Kidney capillary endothelial cell (primary cell): ENCODE measurements around the gene PCDHGB3.
"Not testable (repeated sequence)": the region's sequence is repeated elsewhere in the genome, so short reads cannot be mapped to it uniquely, and the experiment has no call there.

Experiments
- DNase-seq: peaks from one replicate; pipeline ENCODE4 v3.0.0-alpha.2; 2018; ENCODE audit warnings: low spot score

The PCDHGB3 gene

DNA sequence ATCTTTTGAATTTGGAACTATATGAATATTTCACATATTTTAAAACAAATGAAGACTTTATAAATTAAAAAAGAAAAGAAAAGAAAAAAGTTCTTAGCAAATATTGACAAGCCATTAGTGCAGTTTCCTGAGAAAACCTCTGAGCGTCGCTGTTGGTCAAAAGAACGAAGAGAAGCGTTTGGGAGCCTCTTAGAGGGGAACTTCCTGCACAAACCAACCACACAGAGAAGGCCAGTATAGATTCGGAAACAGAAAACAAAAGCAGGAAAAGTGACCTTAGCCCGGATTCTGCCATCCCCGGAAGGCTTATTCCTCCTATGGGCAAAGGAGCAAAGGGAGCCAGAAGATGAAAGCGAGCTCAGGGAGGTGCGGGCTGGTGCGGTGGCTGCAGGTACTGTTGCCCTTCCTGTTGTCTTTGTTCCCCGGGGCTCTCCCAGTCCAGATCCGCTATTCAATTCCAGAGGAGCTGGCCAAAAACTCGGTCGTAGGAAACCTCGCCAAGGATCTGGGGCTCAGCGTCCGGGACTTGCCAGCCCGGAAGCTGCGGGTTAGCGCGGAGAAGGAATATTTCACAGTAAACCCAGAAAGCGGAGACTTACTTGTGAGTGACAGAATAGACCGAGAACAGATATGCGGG, 10.1 kb upstream of the PCDHGB3 start, which contains the start of gene PCDHGB2:
TSS of gene PCDHGB2 (plus strand) at position 205 of the 637 bp plus-strand sequence. CDS start at position 347, 142 bp downstream.
- DNase-seq = no peak

DNA sequence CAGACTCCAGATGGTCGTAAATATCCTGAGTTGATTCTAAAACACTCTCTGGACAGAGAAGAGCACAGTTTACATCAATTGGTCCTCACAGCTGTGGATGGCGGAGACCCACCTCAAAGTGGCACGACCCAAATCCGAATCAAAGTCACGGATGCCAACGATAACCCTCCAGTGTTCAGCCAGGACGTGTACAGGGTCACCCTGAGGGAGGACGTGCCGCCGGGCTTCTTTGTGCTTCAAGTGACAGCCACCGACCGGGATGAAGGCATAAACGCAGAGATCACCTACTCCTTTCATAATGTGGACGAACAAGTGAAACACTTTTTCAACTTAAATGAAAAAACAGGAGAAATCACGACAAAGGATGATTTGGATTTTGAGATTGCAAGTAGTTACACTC, 9.4 kb upstream of the PCDHGB3 start:
- no peak for DNase-seq

DNA sequence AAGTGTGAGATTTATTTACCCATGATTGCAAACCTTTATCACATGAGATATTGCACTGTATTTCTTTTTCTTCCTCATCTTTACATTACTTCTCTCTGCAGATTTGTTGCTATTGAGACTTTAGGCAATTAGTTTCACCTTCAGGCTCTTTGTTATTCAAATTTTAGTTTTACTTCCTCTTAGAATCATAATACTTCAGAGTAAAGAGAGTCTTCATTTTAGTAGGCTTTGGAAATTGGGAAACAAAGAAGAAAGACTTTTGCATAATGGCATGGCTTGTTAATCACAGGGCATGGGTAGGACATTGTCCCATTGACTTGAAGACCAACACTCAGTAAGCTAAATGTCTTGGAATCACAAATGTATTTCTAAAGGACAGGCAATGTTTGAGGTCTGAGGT, 7.3 kb upstream of the PCDHGB3 start:
- DNase-seq = no peak

DNA sequence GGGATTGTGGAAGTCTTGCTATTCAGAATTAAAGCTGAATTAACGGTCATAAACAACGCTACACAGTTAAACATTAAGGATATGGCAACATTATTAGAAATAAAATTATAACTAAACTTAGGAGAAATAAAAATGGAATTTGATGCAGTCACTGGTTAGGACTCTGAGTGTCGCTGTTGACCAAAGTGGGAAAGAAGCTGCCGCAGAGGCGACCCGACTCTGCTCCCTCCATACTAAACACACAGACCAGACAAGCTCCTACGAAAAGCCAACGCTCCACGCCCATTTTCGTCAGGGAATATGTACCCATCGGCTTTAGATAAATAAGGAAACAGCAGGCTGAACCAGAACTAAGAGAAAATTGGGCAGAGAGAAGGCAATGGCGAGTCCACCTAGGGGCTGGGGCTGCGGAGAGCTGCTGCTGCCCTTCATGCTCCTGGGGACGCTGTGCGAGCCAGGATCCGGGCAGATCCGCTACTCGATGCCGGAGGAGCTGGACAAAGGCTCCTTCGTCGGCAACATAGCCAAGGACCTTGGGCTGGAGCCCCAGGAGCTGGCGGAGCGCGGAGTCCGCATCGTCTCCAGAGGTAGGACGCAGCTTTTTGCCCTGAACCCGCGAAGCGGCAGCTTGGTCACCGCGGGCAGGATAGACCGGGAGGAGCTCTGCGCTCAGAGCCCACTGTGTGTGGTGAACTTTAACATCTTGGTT, 5.9 kb upstream of the PCDHGB3 start, which contains the start of gene PCDHGA5:
TSS of gene PCDHGA5 (plus strand) at position 211 of the 709 bp plus-strand sequence. CDS start at position 380, 169 bp downstream.
- DNase-seq = no peak

DNA sequence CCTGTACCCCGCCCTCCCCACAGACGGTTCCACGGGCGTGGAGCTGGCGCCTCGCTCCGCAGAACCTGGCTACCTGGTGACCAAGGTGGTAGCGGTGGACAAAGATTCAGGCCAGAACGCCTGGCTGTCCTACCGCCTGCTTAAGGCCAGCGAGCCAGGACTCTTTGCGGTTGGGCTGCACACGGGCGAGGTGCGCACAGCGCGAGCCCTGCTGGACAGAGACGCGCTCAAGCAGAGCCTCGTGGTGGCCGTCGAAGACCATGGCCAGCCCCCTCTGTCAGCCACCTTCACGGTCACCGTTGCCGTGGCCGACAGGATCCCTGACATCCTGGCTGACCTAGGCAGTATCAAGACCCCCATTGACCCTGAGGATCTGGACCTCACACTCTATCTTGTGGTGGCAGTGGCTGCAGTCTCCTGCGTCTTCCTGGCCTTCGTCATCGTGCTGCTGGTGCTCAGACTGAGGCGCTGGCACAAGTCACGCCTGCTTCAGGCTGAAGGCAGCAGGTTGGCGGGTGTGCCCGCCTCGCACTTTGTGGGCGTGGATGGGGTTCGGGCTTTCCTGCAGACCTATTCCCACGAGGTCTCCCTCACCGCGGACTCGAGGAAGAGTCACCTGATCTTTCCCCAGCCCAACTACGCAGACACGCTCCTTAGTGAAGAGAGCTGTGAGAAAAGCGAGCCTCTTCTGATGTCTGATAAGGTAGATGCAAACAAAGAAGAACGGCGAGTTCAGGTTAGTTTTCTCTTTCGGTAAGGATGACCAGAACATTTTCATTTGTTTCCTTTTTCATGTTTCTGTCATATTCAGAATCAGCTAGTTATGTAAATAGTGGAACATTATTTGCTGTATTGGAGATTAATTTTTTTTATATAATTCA, 3.8 kb upstream of the PCDHGB3 start:
- DNase-seq = no peak

DNA sequence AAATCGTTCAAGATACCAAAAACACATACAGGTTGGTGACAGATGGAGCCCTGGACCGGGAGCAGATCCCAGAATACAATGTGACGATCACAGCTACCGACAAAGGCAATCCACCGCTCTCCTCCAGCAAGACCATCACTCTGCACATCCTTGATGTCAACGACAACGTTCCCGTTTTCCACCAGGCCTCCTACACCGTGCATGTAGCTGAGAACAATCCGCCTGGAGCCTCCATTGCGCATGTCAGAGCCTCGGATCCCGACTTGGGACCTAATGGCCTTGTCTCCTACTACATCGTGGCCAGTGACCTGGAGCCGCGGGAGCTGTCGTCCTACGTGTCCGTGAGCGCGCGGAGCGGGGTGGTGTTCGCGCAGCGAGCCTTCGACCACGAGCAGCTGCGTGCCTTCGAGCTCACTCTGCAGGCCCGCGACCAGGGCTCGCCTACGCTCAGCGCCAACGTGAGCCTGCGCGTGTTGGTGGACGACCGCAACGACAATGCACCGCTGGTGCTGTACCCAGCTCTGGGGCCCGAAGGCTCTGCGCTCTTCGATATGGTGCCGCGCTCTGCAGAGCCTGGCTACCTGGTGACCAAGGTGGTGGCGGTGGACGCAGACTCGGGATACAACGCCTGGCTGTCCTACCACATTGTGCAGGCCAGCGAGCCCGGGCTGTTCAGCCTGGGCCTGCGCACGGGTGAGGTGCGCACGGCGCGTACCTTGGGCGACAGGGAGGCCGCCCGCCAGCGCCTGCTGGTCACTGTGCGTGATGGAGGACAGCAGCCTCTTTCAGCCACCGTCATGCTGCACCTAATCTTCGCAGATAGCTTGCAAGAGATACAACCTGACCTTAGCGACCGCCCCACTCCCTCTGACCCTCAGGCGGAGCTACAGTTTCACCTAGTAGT, 1.8 kb downstream of the PCDHGB3 start:
- no peak for DNase-seq

DNA sequence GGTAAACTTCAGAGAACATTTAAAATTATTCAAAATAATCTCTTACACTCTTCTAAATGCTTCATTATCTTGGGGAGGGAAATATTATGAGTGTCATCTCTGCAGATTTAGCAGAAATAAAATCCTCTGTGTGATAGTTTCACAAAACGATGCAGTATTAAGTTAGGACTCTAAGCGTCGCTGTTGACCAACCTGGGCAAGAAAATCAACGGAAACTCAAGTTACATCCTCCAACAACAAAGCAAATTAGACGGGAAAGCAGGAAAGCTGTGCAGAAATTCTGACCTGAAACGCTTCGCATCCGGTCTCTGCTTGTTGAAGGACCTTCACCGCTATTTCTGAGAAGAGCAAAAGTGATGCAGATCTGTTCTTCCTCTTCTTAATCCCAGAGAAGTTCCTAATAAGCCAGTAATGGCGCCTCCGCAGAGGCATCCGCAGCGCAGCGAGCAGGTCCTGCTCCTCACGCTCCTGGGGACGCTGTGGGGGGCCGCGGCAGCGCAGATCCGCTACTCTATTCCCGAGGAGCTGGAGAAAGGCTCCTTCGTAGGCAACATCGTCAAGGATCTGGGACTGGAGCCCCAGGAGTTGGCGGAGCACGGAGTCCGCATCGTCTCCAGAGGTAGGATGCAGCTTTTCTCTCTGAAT, 3.8 kb downstream of the PCDHGB3 start, which contains the start of gene PCDHGA6:
TSS of gene PCDHGA6 (plus strand) at position 219 of the 645 bp plus-strand sequence. CDS start at position 412, 193 bp downstream.
- no peak for DNase-seq

DNA sequence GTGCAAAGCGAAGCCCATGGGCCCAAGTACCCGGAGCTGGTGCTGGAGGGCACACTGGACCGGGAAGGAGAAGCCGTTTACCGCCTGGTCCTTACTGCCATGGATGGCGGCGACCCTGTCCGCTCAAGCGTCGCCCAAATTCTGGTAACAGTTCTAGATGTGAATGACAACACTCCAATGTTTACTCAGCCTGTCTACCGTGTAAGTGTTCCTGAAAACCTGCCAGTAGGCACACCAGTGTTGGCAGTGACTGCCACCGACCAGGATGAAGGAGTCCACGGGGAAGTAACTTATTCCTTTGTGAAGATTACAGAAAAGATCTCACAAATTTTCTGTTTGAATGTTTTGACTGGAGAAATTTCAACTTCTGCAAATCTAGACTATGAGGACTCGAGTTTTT, 4.6 kb downstream of the PCDHGB3 start:
- DNase-seq = no peak

DNA sequence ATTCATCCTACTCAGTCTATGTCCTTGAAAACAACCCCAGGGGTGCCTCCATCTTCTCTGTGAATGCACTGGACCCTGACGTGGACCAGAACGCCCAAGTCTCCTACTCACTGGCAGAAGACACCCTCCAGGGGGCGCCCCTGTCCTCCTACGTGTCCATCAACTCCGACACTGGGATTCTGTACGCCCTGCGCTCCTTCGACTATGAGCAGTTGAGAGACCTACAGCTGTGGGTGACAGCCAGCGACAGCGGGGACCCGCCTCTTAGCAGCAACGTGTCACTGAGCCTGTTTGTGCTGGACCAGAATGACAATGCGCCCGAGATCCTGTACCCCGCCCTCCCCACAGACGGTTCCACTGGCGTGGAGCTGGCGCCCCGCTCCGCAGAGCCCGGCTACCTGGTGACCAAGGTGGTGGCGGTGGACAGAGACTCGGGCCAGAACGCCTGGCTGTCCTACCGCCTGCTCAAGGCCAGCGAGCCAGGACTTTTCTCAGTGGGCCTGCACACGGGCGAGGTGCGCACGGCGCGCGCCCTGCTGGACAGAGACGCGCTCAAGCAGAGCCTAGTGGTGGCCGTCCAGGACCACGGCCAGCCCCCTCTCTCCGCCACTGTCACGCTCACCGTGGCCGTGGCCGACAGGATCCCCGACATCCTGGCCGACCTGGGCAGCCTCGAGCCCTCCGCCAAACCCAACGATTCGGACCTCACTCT, 5.6 kb downstream of the PCDHGB3 start:
- not testable (repeated sequence) for DNase-seq

DNA sequence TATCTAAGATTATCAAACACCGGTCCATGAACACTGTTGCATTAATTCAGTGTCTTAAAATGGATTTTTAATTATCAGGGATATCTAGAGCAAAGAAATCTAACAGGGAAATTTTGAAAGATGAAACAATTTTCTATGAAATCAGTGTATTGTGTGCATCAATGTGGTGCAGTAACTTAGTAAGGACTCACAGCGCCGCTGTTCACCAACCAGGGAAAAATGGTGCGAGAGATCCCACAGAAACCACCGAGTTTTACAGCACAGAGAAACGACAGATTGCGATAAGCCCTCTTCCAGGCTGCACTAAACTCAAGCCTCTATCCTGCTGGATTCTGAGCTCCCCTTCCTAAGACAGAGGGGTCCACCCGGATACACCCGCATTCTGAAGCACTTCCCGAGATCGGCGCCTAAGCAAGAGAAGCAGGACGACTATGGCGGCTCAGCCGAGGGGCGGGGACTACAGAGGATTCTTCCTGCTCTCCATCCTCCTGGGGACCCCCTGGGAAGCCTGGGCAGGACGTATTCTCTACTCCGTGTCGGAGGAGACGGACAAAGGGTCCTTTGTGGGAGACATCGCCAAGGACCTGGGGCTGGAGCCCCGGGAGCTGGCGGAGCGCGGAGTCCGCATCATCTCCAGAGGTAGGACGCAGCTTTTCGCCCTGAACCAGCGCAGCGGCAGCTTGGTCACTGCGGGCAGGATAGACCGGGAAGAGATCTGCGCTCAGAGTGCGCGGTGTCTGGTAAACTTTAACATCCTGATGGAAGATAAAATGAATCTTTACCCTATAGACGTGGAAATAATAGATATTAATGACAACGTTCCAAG, 12.6 kb downstream of the PCDHGB3 start, which contains the start of gene PCDHGA7:
TSS of gene PCDHGA7 (plus strand) at position 274 of the 826 bp plus-strand sequence. CDS start at position 432, 158 bp downstream.
- no peak for DNase-seq

DNA sequence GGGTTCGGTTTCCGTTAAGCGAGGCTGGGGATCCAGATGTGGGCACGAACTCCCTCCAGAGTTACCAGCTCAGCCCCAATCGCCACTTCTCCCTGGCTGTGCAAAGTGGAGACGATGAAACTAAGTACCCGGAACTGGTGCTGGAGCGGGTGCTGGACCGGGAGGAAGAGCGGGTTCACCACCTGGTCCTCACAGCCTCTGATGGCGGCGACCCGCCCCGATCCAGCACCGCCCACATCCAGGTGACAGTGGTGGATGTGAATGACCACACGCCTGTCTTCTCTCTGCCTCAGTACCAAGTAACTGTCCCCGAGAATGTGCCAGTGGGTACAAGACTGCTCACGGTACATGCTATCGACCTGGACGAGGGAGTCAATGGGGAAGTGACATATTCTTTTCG, 13.3 kb downstream of the PCDHGB3 start:
- DNase-seq = no peak

DNA sequence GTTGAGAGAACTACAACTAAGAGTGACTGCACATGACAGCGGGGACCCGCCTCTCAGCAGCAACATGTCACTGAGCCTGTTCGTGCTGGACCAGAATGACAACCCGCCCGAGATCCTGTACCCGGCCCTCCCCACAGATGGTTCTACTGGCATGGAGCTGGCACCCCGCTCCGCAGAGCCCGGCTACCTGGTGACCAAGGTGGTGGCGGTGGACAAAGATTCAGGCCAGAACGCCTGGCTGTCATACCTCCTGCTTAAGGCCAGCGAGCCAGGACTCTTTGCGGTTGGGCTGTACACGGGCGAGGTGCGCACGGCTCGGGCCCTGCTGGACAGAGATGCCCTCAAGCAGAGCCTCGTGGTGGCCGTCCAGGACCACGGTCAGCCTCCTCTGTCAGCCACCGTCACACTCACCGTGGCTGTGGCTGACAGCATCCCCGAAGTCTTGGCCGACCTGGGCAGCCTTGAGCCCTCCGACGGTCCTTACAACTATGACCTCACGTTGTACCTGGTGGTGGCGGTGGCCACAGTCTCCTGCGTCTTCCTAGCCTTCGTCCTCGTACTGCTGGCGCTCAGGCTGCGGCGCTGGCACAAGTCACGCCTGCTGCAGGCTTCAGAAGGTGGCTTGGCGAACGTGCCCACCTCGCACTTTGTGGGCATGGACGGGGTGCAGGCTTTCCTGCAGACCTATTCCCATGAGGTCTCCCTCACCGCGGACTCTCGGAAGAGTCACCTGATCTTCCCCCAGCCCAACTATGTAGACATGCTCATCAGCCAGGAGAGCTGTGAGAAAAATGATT, 14.6 kb downstream of the PCDHGB3 start:
- DNase-seq = no peak

DNA sequence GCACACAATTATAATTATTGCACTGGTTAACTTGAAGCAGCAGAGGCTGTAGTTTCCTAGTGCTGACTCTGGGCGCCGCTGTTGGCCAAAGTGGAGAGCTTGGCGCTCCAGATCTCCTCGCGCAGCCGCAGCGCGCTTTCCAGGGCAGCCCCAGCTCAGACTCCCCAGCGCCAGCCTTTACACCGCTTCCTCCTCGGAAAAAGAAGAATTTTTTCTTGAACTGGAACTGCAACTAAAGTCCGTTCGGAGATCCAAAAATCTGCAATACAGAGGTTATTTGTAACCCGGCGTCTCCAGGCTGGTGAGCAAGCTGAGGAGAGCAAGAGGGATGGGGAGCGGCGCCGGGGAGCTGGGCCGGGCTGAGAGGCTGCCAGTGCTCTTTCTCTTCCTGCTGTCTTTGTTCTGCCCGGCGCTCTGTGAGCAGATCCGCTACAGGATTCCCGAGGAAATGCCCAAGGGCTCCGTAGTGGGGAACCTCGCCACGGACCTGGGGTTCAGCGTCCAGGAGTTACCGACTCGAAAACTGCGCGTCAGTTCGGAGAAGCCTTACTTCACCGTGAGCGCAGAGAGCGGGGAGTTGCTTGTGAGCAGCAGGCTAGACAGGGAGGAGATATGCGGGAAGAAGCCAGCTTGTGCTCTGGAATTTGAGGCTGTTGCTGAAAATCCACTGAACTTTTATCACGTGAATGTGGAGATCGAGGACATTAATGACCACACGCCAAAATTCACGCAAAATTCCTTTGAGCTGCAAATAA, 17.7 kb downstream of the PCDHGB3 start, which contains the start of gene PCDHGB4:
TSS of gene PCDHGB4 (plus strand) at position 142 of the 755 bp plus-strand sequence. CDS start at position 329, 187 bp downstream.
- DNase-seq = not testable (repeated sequence)

DNA sequence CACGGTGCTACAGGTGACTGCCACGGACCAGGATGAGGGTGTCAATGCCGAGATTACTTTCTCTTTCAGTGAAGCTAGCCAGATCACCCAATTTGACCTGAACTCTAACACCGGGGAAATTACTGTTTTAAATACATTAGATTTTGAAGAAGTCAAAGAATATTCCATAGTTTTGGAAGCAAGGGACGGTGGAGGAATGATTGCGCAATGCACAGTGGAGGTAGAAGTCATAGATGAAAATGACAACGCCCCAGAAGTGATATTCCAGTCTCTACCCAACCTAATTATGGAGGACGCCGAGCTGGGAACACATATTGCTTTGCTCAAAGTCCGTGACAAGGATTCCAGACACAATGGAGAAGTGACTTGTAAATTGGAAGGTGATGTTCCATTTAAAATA, 18.6 kb downstream of the PCDHGB3 start:
- no peak for DNase-seq

DNA sequence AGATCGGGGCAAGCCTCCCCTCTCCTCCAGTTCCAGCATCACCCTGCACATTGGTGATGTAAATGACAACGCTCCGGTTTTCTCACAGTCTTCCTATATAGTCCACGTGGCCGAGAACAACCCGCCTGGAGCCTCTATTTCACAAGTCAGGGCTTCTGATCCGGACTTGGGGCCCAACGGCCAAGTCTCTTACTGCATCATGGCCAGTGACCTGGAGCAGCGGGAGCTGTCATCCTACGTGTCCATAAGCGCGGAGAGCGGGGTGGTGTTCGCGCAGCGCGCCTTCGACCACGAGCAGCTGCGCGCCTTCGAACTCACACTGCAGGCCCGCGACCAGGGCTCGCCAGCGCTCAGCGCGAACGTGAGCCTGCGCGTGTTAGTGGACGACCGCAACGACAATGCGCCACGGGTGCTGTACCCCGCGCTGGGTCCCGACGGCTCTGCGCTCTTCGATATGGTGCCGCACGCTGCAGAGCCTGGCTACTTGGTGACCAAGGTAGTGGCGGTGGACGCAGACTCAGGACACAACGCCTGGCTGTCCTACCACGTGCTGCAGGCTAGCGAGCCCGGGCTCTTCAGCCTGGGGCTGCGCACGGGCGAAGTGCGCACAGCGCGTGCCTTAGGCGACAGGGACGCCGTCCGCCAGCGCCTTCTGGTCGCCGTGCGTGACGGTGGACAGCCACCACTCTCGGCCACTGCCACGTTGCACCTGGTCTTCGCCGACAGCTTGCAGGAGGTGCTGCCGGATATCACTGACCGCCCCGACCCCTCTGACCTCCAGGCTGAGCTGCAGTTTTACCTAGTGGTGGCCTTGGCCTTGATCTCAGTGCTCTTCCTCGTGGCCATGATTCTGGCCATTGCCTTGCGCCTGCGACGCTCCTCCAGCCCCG, 19.4 kb downstream of the PCDHGB3 start:
- no peak for DNase-seq
